Psoas muscle (tissue), 8 donors: ENCODE measurements around the gene ARAF. TPM values are rescaled to one million over a fixed set of nuclear protein-coding genes. Genes with fewer than 3 reads are reported as not detected.

Source experiments
- ATAC-seq, 4 donors: fragments of 200-7000 bp; cut with Tn5 transposase; one replicate each; pipeline ENCODE4 v1.9.1; 2020; ENCODE audit warnings: moderate library complexity in 3 of 4, mild to moderate bottlenecking in 2 of 4
- DNase-seq, 2 donors: peaks; one replicate each; pipeline ENCODE4 v3.0.0-alpha.2; 2020
- H3K27ac ChIP-seq: fragments of 200-600 bp; one replicate; pipeline ENCODE4 v1.8.0; 2022
- H3K27me3 ChIP-seq, 3 donors: fragments of 200-600 bp in 1 of 3; one replicate each; pipeline versions ENCODE4 v1.6.1 to v1.8.0; 2013 to 2022; ENCODE audit warnings: low read length in 2 of 3, mild to moderate bottlenecking in 2 of 3, moderate library complexity in 1 of 3; ENCODE audit not compliant: insufficient read depth in 3 of 3
- H3K36me3 ChIP-seq, 2 donors: fragments of 200-600 bp in 1 of 2; one replicate each; pipeline versions ENCODE4 v1.6.1 to v1.8.0; 2013 to 2022; ENCODE audit warnings: low read depth in 1 of 2, mild to moderate bottlenecking in 1 of 2, moderate library complexity in 1 of 2; ENCODE audit not compliant: insufficient read depth in 1 of 2
- H3K4me1 ChIP-seq: fragments of 200-600 bp; one replicate; pipeline ENCODE4 v1.8.0; 2022
- H3K4me3 ChIP-seq: fragments of 200-600 bp; one replicate; pipeline ENCODE4 v1.8.0; 2022; ENCODE audit warnings: mild to moderate bottlenecking
- H3K9me3 ChIP-seq: fragments of 200-600 bp; one replicate; pipeline ENCODE4 v1.8.0; 2022
- WGBS, 3 donors: extraction: QIAGEN DNeasy Blood & Tissue Kit; methylation state at CpG; one replicate each; pipeline versions ENCODE4 v1.1.6 to v1.1.7; 2013; 5-methylcytosine and 5-hydroxymethylcytosine counted together
- intact Hi-C, 2 donors: fragments of 100-400 bp; cut with DNase I; formaldehyde crosslinking; loops; one replicate each; pipeline versions ENCODE4 v1.11.0 to v1.14.2; 2022
- polyA plus RNA-seq, 3 donors: library from polyadenylated mRNA; stranded (reverse); fragments of 200-250 nt; gene quantifications; one replicate each; pipeline ENCODE4 v1.2.3, GENCODE V29; 2013
- total RNA-seq, 4 donors: library from RNA; stranded (reverse); fragmentation: NEBNext Ultra II Directional in 2 of 4; extraction: Animal tissue kit (Norgen Biotek cat#: 25700) in 2 of 4; gene quantifications; one replicate each; pipeline versions ENCODE4 v1.2.1 to v1.2.4, GENCODE V29; 2021 to 2023
- TF ChIP-seq, protein P1 (sequence below): fragments of 200-600 bp; IDR thresholded peaks from one replicate; pipeline ENCODE4 v1.8.0; 2022; ENCODE audit warnings: antibody characterized with exemption
- donor health status: healthy with polysubstance abuse.
- donor health status: DM: no; HTN: no; CAD: no; lungs with moderate emphysema.
- donor health status: Bipolar disorder and iron deficiency.
- donor health status: healthy.
- donor health status: DM: yes; HTN: yes; CAD: no.
- donor health status: DM: no; HTN: no; CAD: no.
- donor health status: DM: no; HTN: no; CAD: no.
- donor health status: DM: yes; HTN: yes; CAD: no.

Gene ARAF
- total and polyA plus RNA-seq, 7 donors = 54.3 to 118 (median 101) TPM

DNA sequence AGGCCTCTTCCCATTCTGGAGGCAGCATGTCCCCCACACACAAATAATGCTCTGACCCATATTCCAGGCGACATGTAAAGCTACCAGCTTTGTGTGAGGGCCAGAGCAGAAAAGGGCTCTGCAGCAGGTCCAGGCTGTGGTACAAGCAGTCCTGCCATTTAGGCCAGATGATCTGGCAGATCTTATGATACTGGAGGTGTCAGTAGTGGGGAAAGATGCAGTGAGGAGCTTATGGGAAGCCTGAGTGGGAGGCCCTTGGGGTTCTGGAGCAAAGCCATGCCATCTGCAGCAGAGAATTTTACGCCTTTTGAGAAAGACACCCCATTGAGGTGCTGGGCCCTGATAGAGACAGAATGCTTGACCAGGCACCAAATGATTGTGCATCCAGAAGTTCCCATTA lies 50.9 kb downstream of the ARAF start:
- DNase-seq = no peak

DNA sequence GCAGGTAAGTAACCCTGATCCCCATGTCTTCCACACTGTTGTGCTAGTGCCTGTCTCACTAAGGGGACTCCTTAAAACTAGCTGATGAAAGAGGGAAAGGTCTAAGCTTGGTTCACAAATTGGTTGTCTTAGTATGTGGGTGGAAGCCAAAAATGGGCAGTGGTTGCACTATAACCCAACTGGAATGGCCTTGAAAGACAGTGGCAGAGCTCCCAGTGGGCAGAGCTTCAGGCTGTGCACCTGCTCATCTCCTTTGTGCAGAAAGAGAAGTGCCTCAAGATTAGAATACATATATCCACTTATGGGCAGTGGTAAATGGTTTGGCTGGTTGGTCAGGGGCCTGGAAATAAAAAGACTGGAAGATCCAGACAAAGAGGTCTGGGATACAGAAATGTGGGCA lies 51.4 kb downstream of the ARAF start:
- intact Hi-C loops = no loop called here
- TF ChIP-seq, protein P1, sequence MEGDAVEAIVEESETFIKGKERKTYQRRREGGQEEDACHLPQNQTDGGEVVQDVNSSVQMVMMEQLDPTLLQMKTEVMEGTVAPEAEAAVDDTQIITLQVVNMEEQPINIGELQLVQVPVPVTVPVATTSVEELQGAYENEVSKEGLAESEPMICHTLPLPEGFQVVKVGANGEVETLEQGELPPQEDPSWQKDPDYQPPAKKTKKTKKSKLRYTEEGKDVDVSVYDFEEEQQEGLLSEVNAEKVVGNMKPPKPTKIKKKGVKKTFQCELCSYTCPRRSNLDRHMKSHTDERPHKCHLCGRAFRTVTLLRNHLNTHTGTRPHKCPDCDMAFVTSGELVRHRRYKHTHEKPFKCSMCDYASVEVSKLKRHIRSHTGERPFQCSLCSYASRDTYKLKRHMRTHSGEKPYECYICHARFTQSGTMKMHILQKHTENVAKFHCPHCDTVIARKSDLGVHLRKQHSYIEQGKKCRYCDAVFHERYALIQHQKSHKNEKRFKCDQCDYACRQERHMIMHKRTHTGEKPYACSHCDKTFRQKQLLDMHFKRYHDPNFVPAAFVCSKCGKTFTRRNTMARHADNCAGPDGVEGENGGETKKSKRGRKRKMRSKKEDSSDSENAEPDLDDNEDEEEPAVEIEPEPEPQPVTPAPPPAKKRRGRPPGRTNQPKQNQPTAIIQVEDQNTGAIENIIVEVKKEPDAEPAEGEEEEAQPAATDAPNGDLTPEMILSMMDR = no peak
- Histone ChIP-seq H3K4me3 (no peak overlapping the region), H3K9me3 (no peaks in the 10 kb centered on the region), H3K4me1 (no peaks in the 10 kb centered on the region), H3K27me3 (peaks cover 0 to 21% (median 0%) of the 10 kb centered on the region in 3 donors), H3K27ac (no peak overlapping the region), H3K36me3 (no peaks in the 10 kb centered on the region)
- ATAC-seq (no peak), DNase-seq (no peak)

More for the DNA sequence above, 50.9 kb downstream of the ARAF start:
- H3K4me3 ChIP-seq = no peak overlapping the region
- H3K36me3 ChIP-seq = no peaks in the 10 kb centered on the region
- WGBS, 3 donors = 59 to 73% (median 69%) methylated on average over 2 of the region's 2 CpGs
- no peak overlapping the region for H3K27ac ChIP-seq
- intact Hi-C loops = no loop called here
- H3K9me3 ChIP-seq = no peaks in the 10 kb centered on the region
- no peaks in the 10 kb centered on the region for H3K4me1 ChIP-seq
- TF ChIP-seq, protein P1 = no peak
- peaks cover 0 to 16% (median 0%) of the 10 kb centered on the region in 3 donors for H3K27me3 ChIP-seq
- ATAC-seq = no peak

DNA sequence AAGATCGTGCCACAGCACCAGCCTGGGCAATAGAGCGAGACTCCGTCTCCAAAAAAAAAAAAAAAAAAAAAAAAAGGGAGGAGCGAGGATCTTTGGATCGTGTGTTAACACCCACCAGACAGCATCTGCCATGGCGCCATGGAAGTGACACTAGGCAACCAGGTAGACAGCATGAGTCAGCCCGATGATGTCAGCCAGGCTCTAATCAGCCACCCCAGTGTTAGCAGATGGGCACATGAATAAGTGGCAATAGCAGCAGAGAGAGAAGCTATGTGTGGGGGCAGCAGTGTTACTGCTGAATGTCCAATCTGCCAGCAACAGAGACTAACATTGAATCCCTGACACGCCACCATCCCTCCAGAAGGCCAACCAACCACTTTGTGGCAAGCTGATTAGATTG lies 52.1 kb downstream of the ARAF start:
- DNase-seq (no peak), ATAC-seq (no peak)
- intact Hi-C loops = no loop called here
- 80 to 91% (median 85%) methylated on average over 7 to 8 of the region's 8 CpGs for WGBS, 3 donors
- Histone ChIP-seq H3K9me3 (no peaks in the 10 kb centered on the region), H3K27me3 (peaks cover 0 to 21% (median 0%) of the 10 kb centered on the region in 3 donors), H3K36me3 (no peaks in the 10 kb centered on the region), H3K27ac (no peak overlapping the region), H3K4me3 (no peak overlapping the region), H3K4me1 (no peaks in the 10 kb centered on the region)
- TF ChIP-seq, protein P1 = no peak

DNA sequence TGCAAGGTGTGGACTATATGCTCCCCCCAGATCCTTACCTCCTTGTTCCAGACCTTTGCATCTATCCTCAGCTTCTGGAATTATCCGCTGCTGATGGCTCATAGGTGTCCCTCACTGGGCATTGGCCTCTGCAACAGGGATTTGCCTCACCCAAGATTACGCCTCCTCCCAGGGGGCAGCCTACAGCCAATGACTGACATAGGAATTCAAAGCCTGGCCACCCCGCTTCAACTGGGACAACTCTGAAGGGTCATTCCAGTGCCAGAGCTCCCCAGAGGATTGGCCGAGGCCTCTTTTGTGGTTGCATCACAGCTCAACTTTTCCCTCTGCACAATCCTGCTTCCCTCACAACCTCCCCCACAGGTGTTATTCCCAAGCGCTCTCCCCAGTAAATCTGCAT lies 53.6 kb downstream of the ARAF start:
- intact Hi-C loops = no loop called here
- Histone ChIP-seq H3K36me3 (no peaks in the 10 kb centered on the region), H3K27ac (no peak overlapping the region), H3K9me3 (no peaks in the 10 kb centered on the region), H3K4me1 (no peaks in the 10 kb centered on the region), H3K4me3 (no peak overlapping the region), H3K27me3 (peaks cover 0 to 21% (median 0%) of the 10 kb centered on the region in 3 donors)
- ATAC-seq (no peak), DNase-seq (no peak)
- TF ChIP-seq, protein P1 = no peak
- 52 to 68% (median 56%) methylated on average over 5 of the region's 5 CpGs for WGBS, 3 donors

DNA sequence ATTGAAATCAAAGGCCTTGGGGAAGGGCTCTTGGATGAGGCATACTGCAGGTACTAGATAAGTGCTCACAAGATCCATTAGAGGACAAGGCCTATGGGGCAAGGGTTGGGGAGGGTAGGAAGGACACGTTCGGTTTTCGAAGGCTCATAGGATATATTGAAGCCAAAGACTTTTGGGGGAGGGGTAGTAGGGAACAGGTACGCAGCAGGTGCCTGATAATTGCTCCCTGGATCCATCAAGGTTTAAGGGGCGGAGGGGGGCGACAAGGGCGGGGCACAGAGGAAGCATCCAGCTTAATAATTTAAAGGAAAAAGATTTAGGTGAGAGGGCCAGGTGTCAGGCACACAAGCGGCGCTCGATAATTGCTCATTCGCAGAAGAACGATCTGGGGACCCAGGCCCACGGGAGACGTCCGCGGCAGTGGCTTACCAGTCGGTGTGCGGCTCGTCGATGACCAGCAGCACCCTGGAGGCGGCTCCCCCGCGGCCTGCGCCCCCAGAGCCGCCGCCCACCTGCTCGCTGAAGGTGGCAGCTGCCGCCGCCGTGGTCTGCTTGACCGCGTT lies 58.0 kb downstream of the ARAF start:
- no peaks in the 10 kb centered on the region for H3K4me1 ChIP-seq

More for the DNA sequence above, 58.0 kb downstream of the ARAF start:
- WGBS, 3 donors = 27 to 61% (median 42%) methylated on average over 13 to 32 of the region's 32 CpGs
- no peaks in the 10 kb centered on the region for H3K9me3 ChIP-seq
- peaks cover 0 to 46% (median 0%) of the 10 kb centered on the region in 3 donors for H3K27me3 ChIP-seq
- H3K27ac ChIP-seq = no peak overlapping the region
- H3K36me3 ChIP-seq = no peaks in the 10 kb centered on the region
- TF ChIP-seq, protein P1 = no peak
- no peak overlapping the region for H3K4me3 ChIP-seq
- DNase-seq (no peak), ATAC-seq (no peak)
- intact Hi-C loops = no loop called here
